Keratinocyte (primary cell): ENCODE measurements around the gene IRX4. TPM values are rescaled to one million over a fixed set of nuclear protein-coding genes. Genes with fewer than 3 reads are reported as not detected.

Experiments used
- DNase-seq: peaks from one replicate; pipeline ENCODE4 v3.0.0-alpha.2; 2011; ENCODE audit warnings: low read depth, missing footprints, low spot score
- FAIRE-seq: peaks from 2 replicates; lab custom pipeline; 2011; peaks lifted over from hg19 to GRCh38; lab: Jason Lieb, UNC
- H2AFZ ChIP-seq: 2 replicates; pipeline ENCODE4 v1.6.0; 2012; ENCODE audit warnings: low read length, control low read depth, inconsistent platforms; ENCODE audit not compliant: control insufficient read depth
- H3K27ac ChIP-seq: 2 replicates; pipeline ENCODE4 v1.5.1; 2011; ENCODE audit warnings: low read length; ENCODE audit not compliant: control insufficient read depth, insufficient read depth
- H3K27me3 ChIP-seq: 3 replicates; pipeline ENCODE4 v1.6.0; 2011; ENCODE audit warnings: low read length; ENCODE audit not compliant: control insufficient read depth, insufficient read depth; ENCODE audit errors: extremely low read depth
- H3K36me3 ChIP-seq, 2 experiments: 2 replicates in 1 of 2; 3 replicates in 1 of 2; pipeline ENCODE4 v1.5.1; 2011; ENCODE audit warnings: low read length in 2 of 2, mild to moderate bottlenecking in 1 of 2; ENCODE audit not compliant: control insufficient read depth in 2 of 2, insufficient read depth in 2 of 2; ENCODE audit errors: extremely low read depth in 1 of 2
- H3K4me1 ChIP-seq: 3 replicates; pipeline ENCODE4 v1.5.1; 2011; ENCODE audit warnings: low read length; ENCODE audit not compliant: control insufficient read depth, insufficient read depth; ENCODE audit errors: extremely low read depth
- H3K4me2 ChIP-seq: 3 replicates; pipeline ENCODE4 v1.6.0; 2011; ENCODE audit warnings: low read depth, low read length; ENCODE audit not compliant: control insufficient read depth, insufficient read depth; ENCODE audit errors: extremely low read depth
- H3K4me3 ChIP-seq, 3 experiments: fragments of 200-600 bp in 1 of 3; sonication (generic) in 1 of 3; 2 replicates in 2 of 3; 3 replicates in 1 of 3; pipeline ENCODE4 v1.5.1; 2011 to 2016; ENCODE audit warnings: low read length in 3 of 3, mild to moderate bottlenecking in 3 of 3, control low read depth in 2 of 3, inconsistent platforms in 1 of 3, low read depth in 1 of 3, mixed read lengths in 1 of 3, mixed run types in 1 of 3, moderate library complexity in 1 of 3; ENCODE audit not compliant: control insufficient read depth in 2 of 3, insufficient read depth in 2 of 3; ENCODE audit errors: extremely low read depth in 1 of 3
- H3K79me2 ChIP-seq: 2 replicates; pipeline ENCODE4 v1.6.0; 2012; ENCODE audit warnings: low read length; ENCODE audit not compliant: control insufficient read depth, insufficient read depth
- H3K9ac ChIP-seq: 3 replicates; pipeline ENCODE4 v1.6.0; 2011; ENCODE audit warnings: low read length; ENCODE audit not compliant: control insufficient read depth, insufficient read depth; ENCODE audit errors: extremely low read depth
- H3K9me1 ChIP-seq: 3 replicates; pipeline ENCODE4 v1.6.0; 2011; ENCODE audit warnings: low read length; ENCODE audit not compliant: control insufficient read depth, insufficient read depth; ENCODE audit errors: extremely low read depth
- H3K9me3 ChIP-seq: 2 replicates; pipeline ENCODE4 v1.5.1; 2012; ENCODE audit warnings: low read depth, low read length; ENCODE audit not compliant: control insufficient read depth
- H4K20me1 ChIP-seq: 3 replicates; pipeline ENCODE4 v1.6.0; 2011; ENCODE audit warnings: low read length; ENCODE audit not compliant: control insufficient read depth, insufficient read depth; ENCODE audit errors: extremely low read depth
- CTCF ChIP-seq, 3 experiments: IDR thresholded peaks in 1 of 3; conservative IDR thresholded peaks in 1 of 3; optimal IDR thresholded peaks in 1 of 3; 2 replicates in 2 of 3; 3 replicates in 1 of 3; pipeline versions ENCODE3 to v1.5.1; 2011; ENCODE audit warnings: low read length in 3 of 3, mild to moderate bottlenecking in 3 of 3, moderate library complexity in 2 of 3, control low read depth in 1 of 3, inconsistent platforms in 1 of 3; ENCODE audit not compliant: insufficient read depth in 2 of 3; ENCODE audit errors: extremely low read depth in 1 of 3
- EZH2 ChIP-seq: IDR thresholded peaks from one replicate; pipeline ENCODE4 v1.6.1; 2012; ENCODE audit warnings: inconsistent platforms, mild to moderate bottlenecking, low read length, moderate library complexity
- dilution Hi-C: fragments of 300-500 bp; cut with MboI; formaldehyde crosslinking; loops from one replicate; pipeline ENCODE4 v1.7.0; 2020; ENCODE audit warnings: low sequenced_read_pairs; ENCODE audit not compliant: extremely low pct_ligation_motif_present
- polyA plus RNA-seq, 5 experiments: library from polyadenylated mRNA; depleted of rRNA in 3 of 5; stranded (reverse) in 3 of 5; stranded (forward) in 1 of 5; unstranded in 1 of 5; fragments of >200 nt; gene quantifications; 1 replicate in 1 of 5; 2 replicates in 3 of 5; 3 replicates in 1 of 5; pipeline versions ENCODE4 v1.2.1 to v1.2.3, GENCODE V29; 2011 to 2012; ENCODE audit warnings: missing spikeins in 2 of 5, low read depth in 1 of 5, low replicate concordance in 1 of 5

Gene IRX4
- polyA plus RNA-seq, 1 donor (not counting 4 experiments of a cell fraction or from before 2014, with no cell fraction given): 18.2 TPM

DNA sequence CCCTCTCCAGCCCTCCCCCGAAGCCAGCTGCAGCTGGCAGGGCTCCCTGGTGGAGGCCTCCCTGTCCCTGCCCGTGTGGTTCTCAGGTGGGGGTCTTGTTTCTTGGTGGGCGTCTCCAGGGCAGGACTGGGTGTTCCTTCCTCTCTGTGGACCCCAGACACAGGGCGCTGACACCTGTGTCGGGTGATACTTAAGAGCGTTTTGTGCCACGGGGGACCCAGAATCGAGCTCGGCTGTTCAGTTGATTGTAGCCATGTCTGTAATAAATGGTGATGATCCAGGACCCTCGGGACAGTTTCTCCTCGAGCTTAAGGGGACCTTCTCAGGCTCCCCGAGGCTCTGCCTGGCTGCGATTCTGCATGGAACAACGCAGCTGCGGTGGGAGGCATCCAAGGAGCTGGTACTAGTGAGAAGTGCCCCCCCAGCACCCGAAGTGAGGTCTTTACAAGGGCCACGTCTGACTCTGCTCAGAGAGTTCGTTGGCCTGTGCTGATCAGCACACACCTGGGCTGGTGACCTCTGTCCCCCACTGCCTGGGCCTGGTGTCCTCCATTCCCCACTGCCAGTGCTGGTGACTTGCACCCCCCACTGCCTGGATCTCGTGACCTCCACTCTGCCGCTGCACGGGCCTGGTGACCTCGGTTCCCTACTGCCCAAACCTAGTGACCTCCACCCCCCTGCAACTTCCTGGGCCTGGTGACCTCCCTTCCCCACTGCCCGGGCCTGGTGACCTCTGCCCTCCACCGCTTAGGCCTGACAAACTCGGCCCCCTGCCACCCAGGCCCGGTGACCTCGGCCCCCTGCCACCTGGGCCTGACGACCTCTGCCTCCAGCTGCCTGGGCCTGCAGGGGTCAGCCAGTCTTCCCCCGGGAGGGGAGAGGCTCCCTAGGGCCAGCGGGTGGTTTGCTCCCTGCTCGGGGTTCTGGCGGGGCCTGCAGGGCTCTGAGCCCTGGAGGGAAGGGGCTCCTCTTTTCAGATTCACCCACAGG lies 45.5 kb downstream of the IRX4 start:
- no peaks in the 10 kb centered on the region for H4K20me1 ChIP-seq
- H3K4me3 ChIP-seq: no peak overlapping the region
- no peaks in the 10 kb centered on the region for H3K9me3 ChIP-seq
- H3K4me1 ChIP-seq: no peaks in the 10 kb centered on the region
- TF ChIP-seq CTCF (optimal IDR thresholded peaks at IDR 0.05 in 1 of 3, IDR thresholded peaks at IDR 0.05 in 1 of 3, conservative IDR thresholded peaks at IDR 0.05 in 1 of 3; ENCODE audit: extremely low read depth in 1 of 3, insufficient read depth in 2 of 3, low read length in 3 of 3) (no peak), EZH2 (no peak)
- no peak overlapping the region for H3K9ac ChIP-seq
- H3K27ac ChIP-seq: no peak overlapping the region
- dilution Hi-C loops: no loop called here
- no peak overlapping the region for H2AFZ ChIP-seq
- peaks cover 7% of the 10 kb centered on the region for H3K27me3 ChIP-seq
- DNase-seq (no peak), FAIRE-seq (no peak)
- H3K9me1 ChIP-seq: no peaks in the 10 kb centered on the region
- no peaks in the 10 kb centered on the region for H3K36me3 ChIP-seq
- H3K79me2 ChIP-seq: no peaks in the 10 kb centered on the region
- no peak overlapping the region for H3K4me2 ChIP-seq

DNA sequence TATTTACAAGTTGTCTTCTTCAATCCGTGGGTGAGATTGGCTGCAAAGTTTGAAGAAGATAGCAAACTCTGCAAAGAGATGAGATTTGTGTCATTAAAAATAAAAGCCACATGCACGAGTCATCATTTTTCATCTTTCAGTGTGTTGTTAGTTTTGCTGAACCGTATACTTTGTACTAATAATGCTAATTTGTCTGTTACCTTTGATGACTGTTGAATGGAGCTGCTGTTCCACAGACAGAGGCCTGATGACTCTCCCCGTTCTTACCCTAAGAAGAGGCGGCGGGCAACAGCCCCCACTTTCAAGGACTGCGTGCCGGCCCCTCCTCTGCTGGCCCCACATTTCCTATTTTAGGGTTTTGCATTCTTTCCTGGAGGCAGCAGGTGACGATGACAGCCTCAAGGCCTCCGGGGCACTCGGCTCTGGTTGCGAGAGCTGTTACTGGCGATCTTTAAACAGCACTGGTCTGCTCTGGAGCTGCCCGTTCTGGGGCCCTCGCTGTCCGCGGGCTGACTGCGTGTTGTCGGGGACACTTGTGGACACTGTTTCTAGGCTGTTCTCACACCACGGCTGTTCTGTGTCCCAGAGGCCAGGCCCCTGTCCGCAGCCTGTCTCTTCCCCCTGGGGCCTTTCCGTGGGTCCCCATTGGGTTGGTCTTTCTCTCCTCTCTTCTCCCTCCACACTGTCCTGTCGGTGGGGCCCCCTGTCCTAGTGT lies 46.4 kb downstream of the IRX4 start:
- no peaks in the 10 kb centered on the region for H3K36me3 ChIP-seq

More for the DNA sequence above, 46.4 kb downstream of the IRX4 start:
- Histone ChIP-seq H3K4me3 (no peak overlapping the region), H3K9ac (no peak overlapping the region), H3K27ac (no peak overlapping the region), H3K4me1 (no peaks in the 10 kb centered on the region), H3K9me3 (no peaks in the 10 kb centered on the region), H2AFZ (no peak overlapping the region), H3K27me3 (peaks cover 6% of the 10 kb centered on the region), H4K20me1 (no peaks in the 10 kb centered on the region), H3K79me2 (no peaks in the 10 kb centered on the region), H3K9me1 (no peaks in the 10 kb centered on the region), H3K4me2 (no peak overlapping the region)
- dilution Hi-C loops: no loop called here
- no peak for DNase-seq
- no peak for TF ChIP-seq EZH2
- TF ChIP-seq CTCF (optimal IDR thresholded peaks at IDR 0.05 in 1 of 3, IDR thresholded peaks at IDR 0.05 in 1 of 3, conservative IDR thresholded peaks at IDR 0.05 in 1 of 3; ENCODE audit: extremely low read depth in 1 of 3, insufficient read depth in 2 of 3, low read length in 3 of 3): no peak
- FAIRE-seq: no peak
